ENCODE data around the gene PRRC2A. TPM values are rescaled to one million over a fixed set of nuclear protein-coding genes. Genes with fewer than 3 reads are reported as not detected.
A peak's percentile ranks its signal among the peaks of the same experiment; 100 is the strongest.

PRRC2A gene
- total and polyA plus RNA-seq, 3 experiments from 2014 or later: 9.3 to 263 (median 251) TPM

DNA sequence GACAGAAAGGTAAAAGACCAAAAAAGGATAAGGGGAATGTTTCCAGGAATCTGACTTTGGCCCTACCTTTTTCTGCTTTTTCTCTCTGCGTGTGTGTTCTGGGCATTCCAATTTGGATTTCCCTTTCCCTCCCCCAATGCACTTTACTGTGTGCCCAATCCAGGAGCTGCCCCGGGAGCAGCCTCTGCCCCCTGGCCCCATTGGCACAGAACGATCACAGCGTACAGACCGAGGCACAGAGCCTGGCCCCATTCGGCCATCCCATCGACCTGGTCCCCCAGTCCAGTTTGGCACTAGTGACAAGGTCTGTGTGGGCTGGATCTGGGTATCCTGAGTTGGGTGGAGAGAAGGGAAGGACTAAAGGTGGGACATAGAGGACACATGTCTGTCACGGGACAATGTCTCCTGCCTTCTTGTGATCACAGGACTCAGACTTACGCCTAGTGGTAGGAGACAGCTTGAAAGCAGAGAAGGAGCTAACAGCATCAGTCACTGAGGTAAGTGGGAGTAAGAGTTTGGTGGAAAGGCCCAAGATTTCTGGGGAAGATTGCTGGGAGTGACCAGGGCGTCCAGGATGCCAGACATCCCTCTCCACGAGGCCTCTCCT, 14.6 kb downstream of the PRRC2A start:
- H3K4me3 Mint-ChIP-seq: no peak overlapping the region
- no peaks in the 10 kb centered on the region for H3K9me3 Mint-ChIP-seq
- no peaks in the 10 kb centered on the region for H3K27me3 ChIP-seq (ENCODE audit: insufficient read depth, low read length, poor library complexity, severe bottlenecking)
- H3K36me3 Mint-ChIP-seq: peaks cover 8 to 95% (median 16%) of the 10 kb centered on the region in 3 donors
- H3K36me3 ChIP-seq (ENCODE audit: insufficient read depth, low read length): peaks cover 76% of the 10 kb centered on the region
- peaks cover 0 to 1% (median 0%) of the 10 kb centered on the region in 3 donors for H3K4me1 Mint-ChIP-seq
- peak overlapping the region in 4 of 8 donors; percentile 29 to 48 (median 38) for H3K27ac Mint-ChIP-seq
- CTCF ChIA-PET: interaction anchor here (1.4 kb wide), 1 partner anchor 195 kb away, joined by 4 read pairs; no protein-coding TSS in a partner anchor
- H3K4me1 ChIP-seq (ENCODE audit: insufficient read depth, low read length): no peaks in the 10 kb centered on the region
- H3K9me3 ChIP-seq (ENCODE audit: low read length): no peaks in the 10 kb centered on the region
- H3K27ac ChIP-seq (ENCODE audit: low read depth, low read length): no peak overlapping the region
- POLR2A ChIA-PET: interaction anchor here (1.5 kb wide), 1 partner anchor 17 kb away, joined by 6 read pairs; no protein-coding TSS in a partner anchor
- H3K4me3 ChIP-seq (ENCODE audit: low read length): no peak overlapping the region
- DNase-seq: no peak
- H3K27me3 Mint-ChIP-seq: no peaks in the 10 kb centered on the region

GRCh38 chr6:31636698-31637596, 16.4 kb downstream of the PRRC2A start:
- Histone ChIP-seq H3K36me3 (ENCODE audit: insufficient read depth, low read length) (peaks cover 74% of the 10 kb centered on the region), H3K9me3 (ENCODE audit: low read length) (no peaks in the 10 kb centered on the region), H3K4me3 (ENCODE audit: low read length) (no peak overlapping the region), H3K27me3 (ENCODE audit: insufficient read depth, low read length, poor library complexity, severe bottlenecking) (no peaks in the 10 kb centered on the region), H3K4me1 (ENCODE audit: insufficient read depth, low read length) (no peaks in the 10 kb centered on the region), H3K27ac (ENCODE audit: low read depth, low read length) (no peak overlapping the region)
- Mint-ChIP-seq H3K4me3 (no peak overlapping the region), H3K27ac (peak overlapping the region in 4 of 8 donors; percentile 26 to 94 (median 74)), H3K4me1 (peaks cover 0 to 1% (median 0%) of the 10 kb centered on the region in 3 donors), H3K36me3 (peaks cover 3 to 95% (median 15%) of the 10 kb centered on the region in 3 donors), H3K9me3 (no peaks in the 10 kb centered on the region), H3K27me3 (no peaks in the 10 kb centered on the region)
- ChIA-PET POLR2A (interaction anchor here (0.6 kb wide), 1 partner anchor 1114 kb away, joined by 3 read pairs; no protein-coding TSS in a partner anchor), CTCF (interaction anchor here (0.9 to 1.4 kb wide), 3 partner anchors 14 to 193 kb away, joined by 3 to 4 read pairs (median 3); no protein-coding TSS in a partner anchor)
- DNase-seq: no peak

GRCh38 chr6:31639043-31639442, 18.5 kb downstream of the PRRC2A start:
- H3K27ac ChIP-seq (ENCODE audit: low read depth, low read length): no peak overlapping the region
- H3K36me3 Mint-ChIP-seq: peaks cover 3 to 91% (median 14%) of the 10 kb centered on the region in 3 donors
- H3K4me1 Mint-ChIP-seq: peaks cover 0 to 1% (median 0%) of the 10 kb centered on the region in 3 donors
- H3K9me3 ChIP-seq (ENCODE audit: low read length): no peaks in the 10 kb centered on the region
- no peak overlapping the region for H3K4me3 Mint-ChIP-seq
- H3K27ac Mint-ChIP-seq: peak overlapping the region in 2 of 8 donors; percentile 44 to 68
- no peaks in the 10 kb centered on the region for H3K27me3 Mint-ChIP-seq
- ChIA-PET CTCF (no interaction called here), POLR2A (interaction anchor here (0.6 to 1.4 kb wide), 2 partner anchors 12 to 14 kb away, joined by 3 to 6 read pairs; no protein-coding TSS in a partner anchor)
- no peak overlapping the region for H3K4me3 ChIP-seq (ENCODE audit: low read length)
- DNase-seq: no peak
- no peaks in the 10 kb centered on the region for H3K9me3 Mint-ChIP-seq
- H3K27me3 ChIP-seq (ENCODE audit: insufficient read depth, low read length, poor library complexity, severe bottlenecking): no peaks in the 10 kb centered on the region
- H3K4me1 ChIP-seq (ENCODE audit: insufficient read depth, low read length): no peaks in the 10 kb centered on the region
- H3K36me3 ChIP-seq (ENCODE audit: insufficient read depth, low read length): peaks cover 82% of the 10 kb centered on the region

- H3K27ac Mint-ChIP-seq: peak overlapping the region in 4 of 8 donors; percentile 7 to 79 (median 39)
- Histone ChIP-seq H3K4me1 (ENCODE audit: insufficient read depth, low read length) (no peaks in the 10 kb centered on the region), H3K4me3 (ENCODE audit: low read length) (no peak overlapping the region), H3K9me3 (ENCODE audit: low read length) (no peaks in the 10 kb centered on the region), H3K27me3 (ENCODE audit: insufficient read depth, low read length, poor library complexity, severe bottlenecking) (no peaks in the 10 kb centered on the region), H3K27ac (ENCODE audit: low read depth, low read length) (no peak overlapping the region), H3K36me3 (ENCODE audit: insufficient read depth, low read length) (peaks cover 82% of the 10 kb centered on the region)
- DNase-seq: no peak
- H3K4me3 Mint-ChIP-seq: no peak overlapping the region
- H3K36me3 Mint-ChIP-seq: peaks cover 3 to 91% (median 14%) of the 10 kb centered on the region in 3 donors
- no peaks in the 10 kb centered on the region for H3K9me3 Mint-ChIP-seq
- no peaks in the 10 kb centered on the region for H3K27me3 Mint-ChIP-seq
- ChIA-PET POLR2A (interaction anchor here (1.4 kb wide), 1 partner anchor 12 kb away, joined by 6 read pairs; no protein-coding TSS in a partner anchor), CTCF (interaction anchor here (1.1 kb wide), 1 partner anchor 191 kb away, joined by 5 read pairs; no protein-coding TSS in a partner anchor)
- peaks cover 0 to 1% (median 0%) of the 10 kb centered on the region in 3 donors for H3K4me1 Mint-ChIP-seq
These were observed 18.9 kb downstream of the PRRC2A start for GRCh38 chr6:31639449-31639861.

DNA sequence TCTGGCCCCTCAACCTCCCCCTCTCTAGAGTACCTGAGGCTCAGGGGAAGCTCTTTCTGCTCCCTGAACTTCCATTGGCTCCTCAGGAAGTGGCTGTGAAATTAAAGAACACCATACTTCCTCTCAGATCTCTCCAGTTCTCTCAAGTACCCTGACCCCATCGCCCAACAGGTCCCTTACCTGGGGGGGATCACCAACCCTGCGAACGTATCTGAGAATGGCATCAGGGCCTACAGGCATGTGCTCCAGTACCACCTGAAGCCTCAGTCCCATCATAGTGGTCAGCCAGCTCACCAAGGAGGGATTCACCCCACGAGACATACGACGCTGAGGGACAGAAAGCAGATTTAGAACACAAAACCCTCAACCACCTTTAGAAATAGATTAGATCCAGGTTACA, 20.1 kb downstream of the PRRC2A start:
- DNase-seq: no peak
- Histone ChIP-seq H3K36me3 (ENCODE audit: insufficient read depth, low read length) (peaks cover 82% of the 10 kb centered on the region), H3K9me3 (ENCODE audit: low read length) (no peaks in the 10 kb centered on the region), H3K27me3 (ENCODE audit: insufficient read depth, low read length, poor library complexity, severe bottlenecking) (no peaks in the 10 kb centered on the region), H3K27ac (ENCODE audit: low read depth, low read length) (no peak overlapping the region), H3K4me1 (ENCODE audit: insufficient read depth, low read length) (no peaks in the 10 kb centered on the region), H3K4me3 (ENCODE audit: low read length) (no peak overlapping the region)
- ChIA-PET POLR2A (interaction anchor here (0.5 to 0.6 kb wide), 2 partner anchors 10 to 18 kb away, joined by 6 to 9 read pairs; no protein-coding TSS in a partner anchor), CTCF (interaction anchor here (1.1 kb wide), 1 partner anchor 189 kb away, joined by 5 read pairs; no protein-coding TSS in a partner anchor)
- Mint-ChIP-seq H3K36me3 (peaks cover 9 to 91% (median 14%) of the 10 kb centered on the region in 3 donors), H3K4me1 (peaks cover 3 to 6% (median 4%) of the 10 kb centered on the region in 3 donors), H3K4me3 (no peak overlapping the region), H3K9me3 (no peaks in the 10 kb centered on the region), H3K27me3 (no peaks in the 10 kb centered on the region), H3K27ac (peak overlapping the region in 1 of 8 donors; percentile 56)

DNA sequence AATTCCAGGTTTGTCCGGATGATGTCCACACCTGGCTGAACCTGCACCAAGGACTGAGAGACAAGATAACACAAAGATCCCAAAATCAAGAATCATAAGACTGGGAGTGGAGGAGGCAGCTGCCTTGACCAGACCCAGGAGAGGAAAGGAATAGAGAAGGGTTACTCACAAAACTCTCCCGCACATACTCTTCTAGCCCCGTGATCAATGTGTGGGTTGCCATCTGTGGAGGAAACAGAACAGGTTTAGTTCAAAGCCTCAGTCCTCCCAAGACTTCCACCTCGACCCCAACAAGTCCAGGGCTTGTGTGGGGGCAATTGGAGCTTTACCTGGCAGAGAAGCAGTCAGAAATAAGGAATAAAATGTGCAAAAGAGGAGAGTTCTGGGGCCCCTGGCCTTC, 20.9 kb downstream of the PRRC2A start:
- peaks cover 7 to 91% (median 14%) of the 10 kb centered on the region in 3 donors for H3K36me3 Mint-ChIP-seq
- H3K4me3 Mint-ChIP-seq: no peak overlapping the region
- H3K9me3 ChIP-seq (ENCODE audit: low read length): no peaks in the 10 kb centered on the region
- DNase-seq: no peak
- ChIA-PET CTCF (no interaction called here), POLR2A (no interaction called here)
- H3K27ac Mint-ChIP-seq: peak overlapping the region in 6 of 8 donors; percentile 12 to 89 (median 44)
- H3K4me1 Mint-ChIP-seq: peaks cover 4 to 7% (median 5%) of the 10 kb centered on the region in 3 donors
- H3K4me1 ChIP-seq (ENCODE audit: insufficient read depth, low read length): no peaks in the 10 kb centered on the region
- H3K27me3 Mint-ChIP-seq: no peaks in the 10 kb centered on the region
- H3K27me3 ChIP-seq (ENCODE audit: insufficient read depth, low read length, poor library complexity, severe bottlenecking): no peaks in the 10 kb centered on the region
- H3K36me3 ChIP-seq (ENCODE audit: insufficient read depth, low read length): peaks cover 82% of the 10 kb centered on the region
- no peak overlapping the region for H3K4me3 ChIP-seq (ENCODE audit: low read length)
- H3K9me3 Mint-ChIP-seq: no peaks in the 10 kb centered on the region
- H3K27ac ChIP-seq (ENCODE audit: low read depth, low read length): no peak overlapping the region

DNA sequence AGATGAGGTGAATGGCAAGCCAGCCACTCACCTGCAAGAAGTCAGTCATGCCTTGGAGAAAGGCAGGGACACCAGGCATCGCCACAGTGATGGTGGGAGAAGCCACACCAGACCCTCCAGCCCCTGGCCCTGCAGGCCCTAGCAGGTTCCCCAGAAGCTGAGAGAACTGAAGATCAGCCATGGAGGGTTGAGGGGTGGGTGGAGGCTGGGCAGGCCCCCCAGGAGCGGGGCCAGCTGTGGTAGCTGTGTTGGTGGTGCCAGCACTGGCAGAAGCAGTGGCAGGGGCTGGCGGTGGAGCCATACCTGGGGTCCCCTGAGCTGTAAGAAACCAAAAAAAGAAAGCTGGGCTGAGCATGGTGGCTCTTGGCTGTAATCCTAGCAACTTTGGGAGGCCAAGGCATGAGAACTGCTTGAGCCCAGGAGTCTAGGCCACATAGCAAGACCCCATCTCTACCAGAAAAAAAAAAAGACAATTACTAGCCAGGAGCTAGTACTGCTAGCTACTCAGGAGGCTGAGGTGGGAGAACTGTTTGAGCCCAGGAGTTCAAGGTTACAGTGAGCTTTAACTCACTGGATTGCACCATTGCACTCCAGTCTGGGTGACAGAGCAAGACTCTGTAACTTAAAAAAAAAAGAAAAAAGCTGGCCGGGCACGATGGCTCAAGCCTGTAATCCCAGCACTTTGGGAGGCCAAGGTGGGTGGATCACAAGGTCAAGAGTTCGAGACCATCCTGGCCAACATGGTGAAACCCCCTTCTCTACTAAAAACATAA, 22.5 kb downstream of the PRRC2A start:
- Histone ChIP-seq H3K4me3 (ENCODE audit: low read length) (no peak overlapping the region), H3K9me3 (ENCODE audit: low read length) (no peaks in the 10 kb centered on the region), H3K27ac (ENCODE audit: low read depth, low read length) (no peak overlapping the region), H3K27me3 (ENCODE audit: insufficient read depth, low read length, poor library complexity, severe bottlenecking) (no peaks in the 10 kb centered on the region), H3K36me3 (ENCODE audit: insufficient read depth, low read length) (peaks cover 79% of the 10 kb centered on the region), H3K4me1 (ENCODE audit: insufficient read depth, low read length) (no peaks in the 10 kb centered on the region)
- CTCF ChIA-PET: interaction anchor here (2.2 kb wide), 1 partner anchor 44 kb away, joined by 9 read pairs; no protein-coding TSS in a partner anchor
- peak overlapping the region in 2 of 8 donors; percentile 7 to 66 for H3K27ac Mint-ChIP-seq
- H3K9me3 Mint-ChIP-seq: no peaks in the 10 kb centered on the region
- no peak for DNase-seq
- peaks cover 7 to 90% (median 17%) of the 10 kb centered on the region in 3 donors for H3K36me3 Mint-ChIP-seq
- H3K4me1 Mint-ChIP-seq: peaks cover 3 to 7% (median 5%) of the 10 kb centered on the region in 3 donors
- no peaks in the 10 kb centered on the region for H3K27me3 Mint-ChIP-seq
- H3K4me3 Mint-ChIP-seq: no peak overlapping the region
- POLR2A ChIA-PET: interaction anchor here (1.1 kb wide), 1 partner anchor 172 kb away, joined by 3 read pairs; the partner anchor contains the start of gene HSPA1L

Measured in CD8-positive, alpha-beta memory T cell (primary cell).